NOMO-1 treated with dmso at 0.1 percent for 144 hours (cell line): ENCODE results near the gene ELF5.

Experiments used
- DNase-seq: peaks from one replicate; lab custom pipeline; 2025; ENCODE audit not compliant: unreplicated experiment; lab: John Stamatoyannopoulos, UW

Gene ELF5

DNA sequence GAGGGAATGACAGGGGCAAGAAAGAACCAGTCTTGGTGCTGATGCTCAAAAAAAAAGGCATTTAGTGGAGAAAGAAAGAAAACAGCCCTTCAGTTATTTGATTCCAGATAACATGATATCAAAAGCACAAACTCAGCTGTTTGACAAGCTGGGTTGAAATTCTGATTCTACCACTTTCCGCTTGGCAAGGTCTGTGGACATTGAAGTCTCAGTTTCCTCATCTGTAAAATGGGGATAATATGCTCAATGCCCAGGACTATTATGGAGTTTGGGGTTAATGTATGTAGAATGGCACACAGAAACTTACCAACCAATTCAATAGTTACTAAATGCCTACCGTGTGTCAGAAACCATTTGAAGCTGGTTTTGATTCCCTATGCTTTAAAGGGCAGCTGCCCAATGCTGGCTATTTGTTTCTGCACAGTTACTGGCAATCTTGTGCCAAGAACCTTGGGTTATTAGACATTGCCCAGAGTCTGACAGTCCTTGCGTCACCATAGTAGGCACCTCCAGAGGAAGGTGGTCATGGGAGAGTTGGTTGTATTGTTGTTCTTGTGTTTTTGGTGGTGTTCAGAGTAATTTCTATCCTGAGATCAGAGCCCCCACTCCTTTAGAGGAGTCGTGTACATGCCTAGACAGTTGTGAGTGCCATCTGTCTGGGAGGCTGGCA, 19.5 kb downstream of the ELF5 start:
- DNase-seq, result no peak

DNA sequence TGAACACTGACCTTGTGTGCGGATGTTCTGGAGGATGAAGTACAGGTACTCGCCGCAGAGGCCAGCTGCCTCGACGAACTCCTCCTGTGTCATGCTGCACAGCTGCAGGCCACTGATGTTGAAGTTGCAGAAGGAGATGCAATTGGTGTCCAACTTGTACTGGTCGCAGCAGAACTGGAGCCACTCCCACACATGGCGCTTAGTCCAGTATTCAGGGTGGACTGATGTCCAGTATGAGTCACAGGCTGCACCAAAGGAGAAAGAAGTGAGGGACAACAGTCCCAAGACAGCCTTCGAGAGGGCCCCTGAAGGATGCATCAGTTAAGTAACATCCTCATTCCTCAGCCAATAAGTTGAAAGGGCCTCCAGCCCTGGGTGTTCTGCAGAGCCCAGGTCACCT, 20.1 kb downstream of the ELF5 start:
- no peak for DNase-seq

GRCh38 chr11:34492806-34493414, 20.7 kb downstream of the ELF5 start:
- DNase-seq, result peak; percentile 55

- DNase-seq, result no peak
Measured at GRCh38 chr11:34490304-34490703, 23.3 kb downstream of the ELF5 start.

DNA sequence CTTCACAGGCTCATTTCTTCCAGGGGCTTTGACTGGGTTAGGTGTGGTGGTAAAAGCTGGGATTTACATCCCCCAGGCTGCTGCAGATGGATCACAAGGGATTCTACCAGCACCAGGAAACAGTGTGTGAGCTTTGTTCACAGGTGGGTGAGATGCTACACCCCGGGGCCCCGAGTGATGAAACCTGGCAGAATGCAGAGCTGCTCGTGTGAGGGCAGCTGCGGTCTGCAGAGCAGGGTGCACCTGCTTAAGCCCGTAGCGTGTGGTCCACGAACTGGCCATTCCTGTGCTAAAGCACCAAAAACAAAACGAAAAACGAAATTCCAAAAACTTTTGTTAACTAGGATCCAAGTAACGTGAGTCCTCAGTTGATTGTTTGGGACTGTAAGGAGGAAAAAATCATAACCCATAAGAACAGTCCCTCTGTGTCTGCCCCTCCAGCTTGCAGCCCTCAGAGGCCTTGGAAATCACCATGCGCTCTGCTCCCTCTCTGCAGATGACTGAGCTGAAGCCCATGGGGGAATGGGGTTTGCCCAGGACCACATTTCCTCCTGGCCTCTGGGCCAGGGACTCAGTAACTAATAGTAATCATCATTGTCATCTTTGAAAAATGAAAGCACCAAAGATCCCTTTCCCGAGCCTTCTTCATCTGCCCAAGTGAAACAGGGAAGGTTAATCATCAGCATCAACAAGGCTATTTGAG, 24.6 kb downstream of the ELF5 start:
- no peak for DNase-seq

DNA sequence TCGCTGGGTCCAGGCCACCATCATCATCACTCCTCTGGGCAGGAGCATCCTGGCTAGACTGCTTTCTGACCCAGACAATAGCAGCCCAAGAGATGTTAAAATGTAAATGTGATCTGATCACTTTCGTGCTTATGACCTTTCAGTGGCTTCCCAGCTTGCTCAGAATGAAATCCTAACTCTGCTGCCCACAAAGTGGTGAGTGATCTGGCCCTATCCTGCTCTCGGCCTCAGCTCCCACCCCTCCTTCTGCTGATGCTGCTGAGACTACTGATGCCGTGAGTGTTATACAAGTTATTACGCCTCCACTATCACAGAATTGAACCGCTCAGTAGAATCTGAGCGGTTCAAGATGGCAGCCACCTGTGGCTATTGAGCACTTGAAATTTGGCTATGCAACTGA, 26.2 kb downstream of the ELF5 start:
- DNase-seq, result no peak

DNA sequence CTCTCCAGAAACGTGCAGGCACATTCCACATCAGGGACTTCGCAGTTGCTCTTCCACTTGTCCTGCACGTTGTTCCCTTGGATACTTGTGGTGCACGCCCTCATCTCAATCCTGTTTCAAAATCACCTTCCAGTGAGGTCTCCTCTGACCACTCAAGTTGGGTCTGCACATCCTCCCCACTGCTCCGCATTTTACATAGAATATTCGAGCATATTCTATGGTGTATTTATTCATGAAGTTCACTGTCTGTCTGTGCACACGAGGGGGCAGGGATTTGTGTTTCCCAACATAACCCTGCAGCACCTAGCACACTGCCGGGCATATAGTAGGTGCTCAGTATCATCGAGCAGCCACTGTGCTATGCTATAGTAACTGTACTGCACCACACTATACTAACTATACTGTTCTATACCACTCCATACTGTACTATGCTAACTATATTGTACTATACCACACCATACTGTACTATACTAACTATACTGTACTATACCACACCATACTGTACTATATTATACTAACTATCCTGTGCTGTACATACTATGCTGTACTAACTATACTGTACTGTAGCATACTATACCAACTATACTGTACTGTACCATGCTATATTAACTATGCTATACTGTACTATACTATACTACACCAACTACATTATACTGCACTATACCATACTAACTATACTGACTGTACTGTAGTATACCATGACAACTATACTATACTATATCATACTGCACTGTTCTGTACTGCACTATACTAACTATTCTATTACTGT, 30.3 kb downstream of the ELF5 start:
- DNase-seq, result no peak

DNA sequence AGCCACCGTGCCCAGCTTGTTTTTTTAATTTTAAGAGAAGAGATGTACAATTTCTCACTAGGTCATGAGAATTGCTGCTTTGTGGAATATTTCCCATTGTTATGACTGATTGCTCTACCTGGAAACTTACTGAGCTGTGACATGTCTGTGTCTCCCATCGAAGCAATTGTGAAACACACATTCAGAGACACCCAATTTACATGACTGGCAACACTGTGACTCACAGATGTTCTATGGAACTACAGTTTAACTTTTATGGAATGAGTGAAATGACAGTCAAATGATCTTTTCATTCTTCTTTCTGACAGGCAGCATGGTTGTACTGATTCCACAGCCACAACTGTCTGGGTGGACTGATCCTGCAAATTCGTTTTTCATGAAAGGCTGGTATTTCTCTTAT, 32.3 kb downstream of the ELF5 start:
- no peak for DNase-seq

DNA sequence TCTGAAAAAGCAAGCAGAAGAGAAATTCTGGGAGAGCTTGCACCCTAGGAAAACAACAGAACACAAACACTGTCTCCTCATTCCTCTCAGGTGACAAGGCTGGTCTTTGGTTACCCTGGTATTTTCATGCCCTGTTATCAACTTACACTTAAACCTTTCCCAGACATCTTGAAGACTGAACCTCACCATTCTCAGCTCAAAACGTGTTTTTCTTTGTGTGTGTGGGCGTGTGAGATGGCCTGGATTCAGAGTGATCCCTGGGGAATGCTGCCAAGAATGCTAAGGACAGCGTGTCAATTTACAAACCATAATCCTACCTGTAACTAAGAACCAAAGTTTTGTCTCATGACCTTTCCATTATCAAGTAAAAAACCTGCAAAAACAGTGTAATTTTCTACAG, 33.3 kb downstream of the ELF5 start:
- no peak for DNase-seq

- no peak for DNase-seq
Measured at GRCh38 chr11:34478845-34479663, 34.5 kb downstream of the ELF5 start.

DNA sequence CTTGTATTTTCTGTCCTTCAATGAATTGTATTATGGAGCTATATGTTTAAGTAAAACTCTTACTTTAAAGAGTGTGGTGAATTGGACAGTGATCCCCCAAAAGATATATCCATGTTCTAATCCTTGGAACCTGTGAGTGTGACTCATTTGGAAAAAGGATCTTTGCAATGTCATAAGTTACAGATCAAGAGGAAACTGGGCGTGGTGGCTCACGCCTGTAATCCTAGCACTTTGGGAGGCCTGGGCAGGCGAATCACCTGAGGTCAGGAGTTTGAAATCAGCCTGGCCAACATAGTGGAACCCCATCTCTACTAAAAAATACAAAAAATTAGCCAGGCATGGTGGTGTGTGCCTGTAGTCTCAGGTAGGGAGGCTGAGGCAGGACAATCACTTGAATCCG, 36.7 kb downstream of the ELF5 start:
- no peak for DNase-seq

DNA sequence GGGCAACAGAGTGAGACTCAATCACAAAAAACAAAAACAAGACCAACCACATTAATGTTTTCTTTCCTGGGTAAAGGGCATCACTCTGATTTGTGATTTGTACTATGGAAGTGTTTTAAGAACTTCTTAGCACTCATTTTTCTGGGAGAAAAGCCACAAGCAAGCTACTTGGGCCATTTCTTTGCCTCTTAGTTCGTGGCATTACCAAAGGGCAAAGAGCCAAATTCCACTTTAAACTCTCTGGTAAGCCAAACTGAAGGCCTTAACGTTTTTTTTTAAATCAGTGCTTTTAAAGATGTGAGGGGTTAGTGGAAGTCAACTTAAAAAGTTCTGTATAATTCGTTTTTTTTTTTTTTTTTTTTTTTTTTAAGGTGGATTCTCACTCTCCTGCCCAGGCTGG, 37.9 kb downstream of the ELF5 start:
- no peak for DNase-seq

- DNase-seq, result no peak
Measured at GRCh38 chr11:34473603-34474169, 39.9 kb downstream of the ELF5 start.

- DNase-seq, result peak; percentile 69
Measured at GRCh38 chr11:34468209-34468841, 45.3 kb downstream of the ELF5 start.

GRCh38 chr11:34466802-34467488, 46.6 kb downstream of the ELF5 start:
- DNase-seq, result no peak

DNA sequence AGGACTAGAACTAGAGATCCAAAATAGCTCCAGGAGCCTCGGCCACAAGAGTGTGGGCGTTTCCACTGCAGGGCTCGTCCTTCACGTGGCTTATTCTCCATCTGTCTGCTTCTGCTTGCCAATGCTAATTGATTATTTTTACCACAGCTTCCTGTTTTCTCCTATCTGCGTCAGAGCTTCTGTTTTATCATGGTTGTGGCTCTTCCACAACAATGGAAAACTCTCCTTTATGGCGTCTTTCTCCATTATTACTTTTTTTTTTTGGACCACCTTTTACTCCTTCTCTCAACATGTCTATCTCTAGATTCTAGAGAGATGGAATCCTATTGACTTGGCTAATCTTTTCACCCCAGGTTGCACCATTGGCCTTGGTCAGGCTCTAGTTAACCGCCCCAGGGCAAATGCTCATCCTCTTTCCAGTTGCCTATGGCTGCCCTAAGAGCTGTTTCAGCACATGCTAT, 49.0 kb downstream of the ELF5 start:
- peak; percentile 70 for DNase-seq

- DNase-seq, result no peak
Measured at GRCh38 chr11:34461215-34461614, 52.4 kb downstream of the ELF5 start.

DNA sequence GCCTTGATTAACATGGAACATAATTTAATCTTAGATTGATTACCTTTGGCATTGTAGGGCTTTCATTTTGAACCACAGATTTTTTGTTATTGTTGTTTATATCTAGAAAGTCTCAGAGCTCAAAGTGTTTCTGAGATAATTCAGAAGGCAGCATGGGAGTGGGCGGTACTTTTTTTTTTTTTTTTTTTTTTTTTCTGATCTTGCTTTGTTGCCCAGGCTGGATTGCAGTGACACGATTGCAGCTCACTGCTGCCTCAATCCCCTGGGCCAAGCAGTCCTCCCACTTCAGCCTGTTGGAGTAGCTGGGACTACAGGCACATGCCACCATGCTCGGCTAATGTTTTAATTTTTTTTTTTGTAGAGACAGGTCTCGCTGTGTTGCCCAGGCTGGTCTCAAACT, 53.3 kb downstream of the ELF5 start:
- DNase-seq, result no peak

DNA sequence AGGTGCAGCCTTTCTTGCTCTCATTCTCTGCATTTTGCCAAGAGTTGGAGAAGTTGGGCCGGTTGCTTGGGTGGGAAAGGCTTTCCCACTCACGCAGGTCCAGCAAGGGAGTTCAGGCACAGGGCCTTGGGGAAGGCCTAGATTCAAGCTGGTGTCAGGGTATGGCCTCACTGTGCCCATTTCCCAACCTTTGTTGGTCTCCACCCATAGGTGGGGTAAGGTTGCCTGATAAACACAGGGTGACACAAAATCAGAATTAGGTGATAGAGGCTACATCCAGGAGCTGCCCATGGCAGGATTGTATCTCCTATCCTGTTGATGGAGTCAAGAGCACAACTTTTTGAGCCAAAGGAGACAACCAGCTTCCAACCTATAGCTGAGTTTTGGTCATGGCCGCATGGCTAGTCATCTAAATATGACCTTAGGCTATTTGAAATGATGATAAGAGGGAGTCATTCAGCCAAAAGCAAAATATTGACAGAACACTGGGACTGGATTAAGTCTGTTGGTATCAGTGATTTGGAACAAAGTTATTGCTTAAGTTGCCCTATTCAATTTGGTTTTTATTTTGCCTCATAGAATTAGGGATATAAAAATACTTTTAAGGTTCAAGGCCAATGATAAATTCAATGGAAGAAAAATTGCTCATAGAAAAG, 54.0 kb downstream of the ELF5 start:
- DNase-seq, result no peak
